MCF 10A (cell line): Measurements from ENCODE around the gene TRAPPC2L. TPM values are rescaled to one million over a fixed set of nuclear protein-coding genes. Genes with fewer than 3 reads are reported as not detected.
"Not testable (repeated sequence)": the region's sequence is repeated elsewhere in the genome, so short reads cannot be mapped to it uniquely, and the experiment has no call there.

ENCODE experiments used
- BruUV-seq: library from RNA; stranded (reverse); fragments of 400-500 nt; replicated peaks from 2 replicates; lab custom pipeline; 2021; lab: Mats Ljungman, UMichigan
- CTCF ChIA-PET: fragments of 300-600 bp; sonication (Branson Sonifier 250); formaldehyde crosslinking; extraction: SDS; loops from one replicate; lab custom pipeline; 2021; ENCODE audit warnings: antibody characterized with exemption, inconsistent platforms; lab: Yijun Ruan, JAX
- POLR2A ChIA-PET: fragments of 300-600, 350-650 bp; sonication (Branson Sonifier 250); formaldehyde crosslinking; extraction: SDS; loops from one replicate; lab custom pipeline; 2020; ENCODE audit warnings: antibody characterized with exemption, inconsistent platforms; lab: Yijun Ruan, JAX
- DNase-seq: peaks from one replicate; pipeline ENCODE4 v3.0.0-alpha.2; 2018; ENCODE audit not compliant: unreplicated experiment
- H3K27ac Mint-ChIP-seq: one replicate; pipeline ENCODE4 v1.8.0; 2022; ENCODE audit warnings: mild to moderate bottlenecking, low read depth, mixed read lengths; ENCODE audit not compliant: unreplicated experiment
- H3K27me3 Mint-ChIP-seq: one replicate; pipeline ENCODE4 v1.8.0; 2022; ENCODE audit warnings: mixed read lengths; ENCODE audit not compliant: insufficient read depth, unreplicated experiment
- H3K36me3 Mint-ChIP-seq: one replicate; pipeline ENCODE4 v1.8.0; 2022; ENCODE audit warnings: mild to moderate bottlenecking, moderate library complexity, mixed read lengths; ENCODE audit not compliant: insufficient read depth, unreplicated experiment
- H3K4me1 Mint-ChIP-seq: one replicate; pipeline ENCODE4 v1.8.0; 2022; ENCODE audit warnings: mixed read lengths; ENCODE audit not compliant: insufficient read depth, unreplicated experiment
- H3K4me3 Mint-ChIP-seq: one replicate; pipeline ENCODE4 v1.8.0; 2022; ENCODE audit warnings: mild to moderate bottlenecking, moderate library complexity, mixed read lengths; ENCODE audit not compliant: unreplicated experiment
- H3K9me3 Mint-ChIP-seq: one replicate; pipeline ENCODE4 v1.8.0; 2022; ENCODE audit warnings: mixed read lengths; ENCODE audit not compliant: unreplicated experiment
- CTCF ChIP-seq: fragments of 200-600 bp; IDR thresholded peaks from one replicate; pipeline ENCODE4 v1.8.0; 2022; ENCODE audit warnings: antibody characterized with exemption, mild to moderate bottlenecking; ENCODE audit not compliant: unreplicated experiment
- intact Hi-C: fragments of 100-400 bp; cut with micrococcal nuclease; formaldehyde crosslinking; loops from 2 replicates; pipeline ENCODE4 v1.14.1; 2022
- total RNA-seq: library from RNA; stranded (reverse); gene quantifications from 2 replicates; pipeline ENCODE4 v1.2.3, GENCODE V29; 2022

The TRAPPC2L gene
- total RNA-seq, 1 experiment from 2014 or later = 35.6 TPM

GRCh38 chr16:88888461-88889387 lies 31.8 kb downstream of the TRAPPC2L start:
- H3K4me3 Mint-ChIP-seq = no peak overlapping the region
- no peak for TF ChIP-seq CTCF

GRCh38 chr16:88889702-88890352 lies 32.9 kb downstream of the TRAPPC2L start:
- H3K4me3 Mint-ChIP-seq, POLR2A ChIA-PET, CTCF ChIA-PET, H3K36me3 Mint-ChIP-seq, BruUV-seq, H3K27me3 Mint-ChIP-seq, H3K4me1 Mint-ChIP-seq, H3K9me3 Mint-ChIP-seq, H3K27ac Mint-ChIP-seq, intact Hi-C loops, DNase-seq: not testable (repeated sequence)

More at GRCh38 chr16:88888461-88889387, 31.8 kb downstream of the TRAPPC2L start:
- ChIA-PET POLR2A (no interaction called here), CTCF (no interaction called here)
- no peaks in the 10 kb centered on the region for H3K36me3 Mint-ChIP-seq
- no peaks in the 10 kb centered on the region for H3K9me3 Mint-ChIP-seq
- intact Hi-C loops = no loop called here
- H3K4me1 Mint-ChIP-seq = no peaks in the 10 kb centered on the region
- no peak overlapping the region for H3K27ac Mint-ChIP-seq
- DNase-seq = no peak
- BruUV-seq = no TSS peak
- H3K27me3 Mint-ChIP-seq = no peaks in the 10 kb centered on the region

- no peak for TF ChIP-seq CTCF
- H3K4me1 Mint-ChIP-seq = no peaks in the 10 kb centered on the region
- ChIA-PET POLR2A (no interaction called here), CTCF (no interaction called here)
- no TSS peak for BruUV-seq
- H3K27ac Mint-ChIP-seq = no peak overlapping the region
- H3K36me3 Mint-ChIP-seq = no peaks in the 10 kb centered on the region
- DNase-seq = no peak
- no peak overlapping the region for H3K4me3 Mint-ChIP-seq
- H3K27me3 Mint-ChIP-seq = no peaks in the 10 kb centered on the region
- intact Hi-C loops = no loop called here
- no peaks in the 10 kb centered on the region for H3K9me3 Mint-ChIP-seq
Observed at GRCh38 chr16:88891083-88891482, 34.2 kb downstream of the TRAPPC2L start.

- no TSS peak for BruUV-seq
Observed at GRCh38 chr16:88892065-88892464, 35.1 kb downstream of the TRAPPC2L start.

More at GRCh38 chr16:88892065-88892464, 35.1 kb downstream of the TRAPPC2L start:
- Mint-ChIP-seq H3K36me3 (no peaks in the 10 kb centered on the region), H3K27me3 (no peaks in the 10 kb centered on the region), H3K27ac (no peak overlapping the region), H3K9me3 (no peaks in the 10 kb centered on the region), H3K4me1 (no peaks in the 10 kb centered on the region), H3K4me3 (no peak overlapping the region)
- no peak for TF ChIP-seq CTCF
- intact Hi-C loops = no loop called here
- ChIA-PET CTCF (no interaction called here), POLR2A (no interaction called here)
- DNase-seq = no peak
